ENCODE data around the gene CFAP221. TPM values are rescaled to one million over a fixed set of nuclear protein-coding genes. Genes with fewer than 3 reads are reported as not detected.

Gene CFAP221
- total RNA-seq, 1 donor from 2014 or later = 33.9 TPM

GRCh38 chr2:119519057-119519408 is 25.2 kb upstream of the CFAP221 start:
- Histone ChIP-seq H3K9me3 (no peaks in the 10 kb centered on the region), H3K4me1 (no peaks in the 10 kb centered on the region), H3K36me3 (no peaks in the 10 kb centered on the region), H3K27me3 (ENCODE audit: low read depth) (peaks cover 19% of the 10 kb centered on the region), H3K4me3 (no peak overlapping the region), H3K27ac (no peak overlapping the region)
- intact Hi-C loops (cut with DNase I) = no loop called here
- no peak for TF ChIP-seq CTCF (IDR thresholded peaks at IDR 0.05)
- ATAC-seq = no peak
- DNase-seq = no peak

GRCh38 chr2:119520696-119521432 is 23.4 kb upstream of the CFAP221 start:
- intact Hi-C loops (cut with DNase I) = no loop called here
- ATAC-seq = no peak
- H3K4me3 ChIP-seq = no peak overlapping the region

GRCh38 chr2:119521433-119522050 is 22.7 kb upstream of the CFAP221 start:
- no peak overlapping the region for H3K4me3 ChIP-seq
- H3K36me3 ChIP-seq = no peaks in the 10 kb centered on the region
- no peaks in the 10 kb centered on the region for H3K4me1 ChIP-seq
- intact Hi-C loops (cut with DNase I) = no loop called here
- no peak for DNase-seq
- H3K27ac ChIP-seq = no peak overlapping the region
- TF ChIP-seq CTCF (IDR thresholded peaks at IDR 0.05) = no peak
- H3K27me3 ChIP-seq (ENCODE audit: low read depth) = peaks cover 27% of the 10 kb centered on the region
- no peak for ATAC-seq
- no peaks in the 10 kb centered on the region for H3K9me3 ChIP-seq

More at GRCh38 chr2:119520696-119521432, 23.4 kb upstream of the CFAP221 start:
- Histone ChIP-seq H3K9me3 (no peaks in the 10 kb centered on the region), H3K4me1 (no peaks in the 10 kb centered on the region), H3K36me3 (no peaks in the 10 kb centered on the region), H3K27me3 (ENCODE audit: low read depth) (peaks cover 27% of the 10 kb centered on the region), H3K27ac (no peak overlapping the region)
- TF ChIP-seq CTCF (IDR thresholded peaks at IDR 0.05) = no peak
- DNase-seq = no peak

GRCh38 chr2:119522671-119523070 is 21.6 kb upstream of the CFAP221 start:
- intact Hi-C loops (cut with DNase I) = no loop called here
- ATAC-seq = peak in 1 of 2 donors; percentile 16
- no peak overlapping the region for H3K27ac ChIP-seq

GRCh38 chr2:119523383-119523951 is 20.8 kb upstream of the CFAP221 start:
- Histone ChIP-seq H3K9me3 (no peaks in the 10 kb centered on the region), H3K27ac (no peak overlapping the region), H3K27me3 (ENCODE audit: low read depth) (peaks cover 27% of the 10 kb centered on the region), H3K36me3 (no peaks in the 10 kb centered on the region), H3K4me3 (peak overlapping the region; percentile 41), H3K4me1 (no peaks in the 10 kb centered on the region)
- TF ChIP-seq CTCF (IDR thresholded peaks at IDR 0.05) = no peak
- intact Hi-C loops (cut with DNase I) = no loop called here
- DNase-seq (no peak), ATAC-seq (peak; percentile 16 to 50)

More at GRCh38 chr2:119522671-119523070, 21.6 kb upstream of the CFAP221 start:
- Histone ChIP-seq H3K36me3 (no peaks in the 10 kb centered on the region), H3K27me3 (ENCODE audit: low read depth) (peaks cover 27% of the 10 kb centered on the region), H3K9me3 (no peaks in the 10 kb centered on the region), H3K4me3 (peak overlapping the region; percentile 41), H3K4me1 (no peaks in the 10 kb centered on the region)
- TF ChIP-seq CTCF (IDR thresholded peaks at IDR 0.05) = no peak
- DNase-seq = no peak

Data from lower lobe of right lung (tissue), 2 donors.